ENCODE measurements around the gene IGIP.

Gene IGIP

GRCh38 chr5:140145818-140146522, 20.2 kb downstream of the IGIP start:
- H4K20me1 ChIP-seq (ENCODE audit: insufficient read depth, low read length, poor library complexity, severe bottlenecking): no peaks in the 10 kb centered on the region
- H3K4me1 ChIP-seq (ENCODE audit: insufficient read depth, low read length, poor library complexity, severe bottlenecking): no peaks in the 10 kb centered on the region
- no peaks in the 10 kb centered on the region for H3K79me2 ChIP-seq (ENCODE audit: insufficient read depth, low read length)
- TF ChIP-seq CTCF (conservative IDR thresholded peaks at IDR 0.05; ENCODE audit: low read length) (no peak), EZH2phosphoT487 (IDR thresholded peaks at IDR 0.05; ENCODE audit: borderline replicate concordance) (no peak)
- H3K27me3 ChIP-seq (ENCODE audit: insufficient read depth, low read length, poor library complexity, severe bottlenecking): no peaks in the 10 kb centered on the region
- no peaks in the 10 kb centered on the region for H3K36me3 ChIP-seq (ENCODE audit: insufficient read depth, low read length)
- no peak overlapping the region for H3K4me3 ChIP-seq (ENCODE audit: low read length, poor library complexity, severe bottlenecking)
- no peaks in the 10 kb centered on the region for H3F3A ChIP-seq (ENCODE audit: low read depth)
- no peaks in the 10 kb centered on the region for H3K9me3 ChIP-seq (ENCODE audit: insufficient read depth, low read depth, low read length)
- H3K9me2 ChIP-seq (replicated peaks; ENCODE audit: low read depth, low read length): no peaks in the 10 kb centered on the region
- no peak overlapping the region for H3K4me2 ChIP-seq (ENCODE audit: low read depth, low read length, poor library complexity, severe bottlenecking)
- no peak overlapping the region for H2AFZ ChIP-seq (ENCODE audit: low read length)
- no peak overlapping the region for H3K9ac ChIP-seq (ENCODE audit: low read depth, low read length, poor library complexity, severe bottlenecking)

GRCh38 chr5:140146523-140146842, 20.7 kb downstream of the IGIP start:
- no peaks in the 10 kb centered on the region for H3K27me3 ChIP-seq (ENCODE audit: insufficient read depth, low read length, poor library complexity, severe bottlenecking)
- no peaks in the 10 kb centered on the region for H3K9me2 ChIP-seq (replicated peaks; ENCODE audit: low read depth, low read length)
- no peaks in the 10 kb centered on the region for H3K79me2 ChIP-seq (ENCODE audit: insufficient read depth, low read length)
- no peak overlapping the region for H2AFZ ChIP-seq (ENCODE audit: low read length)
- no peak overlapping the region for H3K9ac ChIP-seq (ENCODE audit: low read depth, low read length, poor library complexity, severe bottlenecking)
- no peaks in the 10 kb centered on the region for H3F3A ChIP-seq (ENCODE audit: low read depth)
- H3K9me3 ChIP-seq (ENCODE audit: insufficient read depth, low read depth, low read length): no peaks in the 10 kb centered on the region
- no peak overlapping the region for H3K4me2 ChIP-seq (ENCODE audit: low read depth, low read length, poor library complexity, severe bottlenecking)
- no peak overlapping the region for H3K4me3 ChIP-seq (ENCODE audit: low read length, poor library complexity, severe bottlenecking)
- H3K36me3 ChIP-seq (ENCODE audit: insufficient read depth, low read length): no peaks in the 10 kb centered on the region
- no peaks in the 10 kb centered on the region for H4K20me1 ChIP-seq (ENCODE audit: insufficient read depth, low read length, poor library complexity, severe bottlenecking)
- H3K4me1 ChIP-seq (ENCODE audit: insufficient read depth, low read length, poor library complexity, severe bottlenecking): no peaks in the 10 kb centered on the region
- TF ChIP-seq CTCF (conservative IDR thresholded peaks at IDR 0.05; ENCODE audit: low read length) (no peak), EZH2phosphoT487 (IDR thresholded peaks at IDR 0.05; ENCODE audit: borderline replicate concordance) (no peak)

GRCh38 chr5:140147460-140147859, 21.7 kb downstream of the IGIP start:
- Histone ChIP-seq H3K4me3 (ENCODE audit: low read length, poor library complexity, severe bottlenecking) (no peak overlapping the region), H3K4me1 (ENCODE audit: insufficient read depth, low read length, poor library complexity, severe bottlenecking) (no peaks in the 10 kb centered on the region), H3K79me2 (ENCODE audit: insufficient read depth, low read length) (no peaks in the 10 kb centered on the region), H3F3A (ENCODE audit: low read depth) (no peaks in the 10 kb centered on the region), H3K9ac (ENCODE audit: low read depth, low read length, poor library complexity, severe bottlenecking) (no peak overlapping the region), H4K20me1 (ENCODE audit: insufficient read depth, low read length, poor library complexity, severe bottlenecking) (no peaks in the 10 kb centered on the region), H3K4me2 (ENCODE audit: low read depth, low read length, poor library complexity, severe bottlenecking) (no peak overlapping the region), H3K36me3 (ENCODE audit: insufficient read depth, low read length) (no peaks in the 10 kb centered on the region), H3K9me2 (replicated peaks; ENCODE audit: low read depth, low read length) (no peaks in the 10 kb centered on the region), H3K27me3 (ENCODE audit: insufficient read depth, low read length, poor library complexity, severe bottlenecking) (no peaks in the 10 kb centered on the region), H3K9me3 (ENCODE audit: insufficient read depth, low read depth, low read length) (no peaks in the 10 kb centered on the region), H2AFZ (ENCODE audit: low read length) (no peak overlapping the region)
- TF ChIP-seq EZH2phosphoT487 (IDR thresholded peaks at IDR 0.05; ENCODE audit: borderline replicate concordance): no peak
- no peak for TF ChIP-seq CTCF (conservative IDR thresholded peaks at IDR 0.05; ENCODE audit: low read length)

Data from Loucy (cell line).